ENCODE data around the gene TMEM89.

TMEM89 gene

DNA sequence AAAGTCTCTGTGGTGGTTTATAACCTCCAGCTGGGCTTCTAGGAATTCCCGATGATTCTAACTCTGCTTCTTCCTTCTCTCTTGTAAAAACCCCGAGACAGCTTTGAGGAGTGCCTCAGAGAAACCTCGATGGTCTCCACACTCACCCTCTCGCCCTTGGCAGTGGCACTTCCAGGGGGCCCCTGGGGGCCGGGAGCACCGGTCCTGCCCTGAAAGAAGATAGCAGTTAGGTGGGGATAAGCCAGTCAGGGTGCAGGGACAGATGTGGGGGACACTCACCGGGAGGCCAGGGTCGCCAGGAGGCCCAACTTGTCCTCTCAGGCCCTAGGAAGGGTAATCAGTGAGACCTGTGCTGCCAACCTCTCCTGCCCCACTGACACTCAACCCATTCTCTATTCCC is 36.2 kb downstream of the TMEM89 start:
- no peak for FAIRE-seq

DNA sequence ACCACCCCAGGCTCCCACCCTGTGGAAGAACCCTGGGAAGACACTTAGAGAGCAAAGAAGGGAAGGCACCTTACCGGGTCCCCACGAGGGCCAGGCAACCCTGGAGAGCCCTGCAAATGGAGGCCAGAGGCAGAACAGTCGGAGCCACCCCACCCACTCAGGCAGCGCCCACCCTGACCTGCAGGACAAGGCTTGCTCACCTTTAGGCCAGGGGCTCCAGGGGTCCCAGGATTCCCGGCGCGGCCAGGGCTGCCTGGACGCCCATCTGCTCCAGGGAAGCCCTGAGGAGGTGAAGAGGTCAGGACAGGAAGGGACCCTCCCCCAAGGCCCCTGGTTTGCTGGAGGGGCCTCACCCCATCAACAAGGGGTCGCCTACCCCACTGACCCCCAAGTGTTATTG is 36.7 kb downstream of the TMEM89 start:
- FAIRE-seq = no peak

- no peak for FAIRE-seq
Measured at GRCh38 chr3:48581621-48582481, 39.7 kb downstream of the TMEM89 start.

DNA sequence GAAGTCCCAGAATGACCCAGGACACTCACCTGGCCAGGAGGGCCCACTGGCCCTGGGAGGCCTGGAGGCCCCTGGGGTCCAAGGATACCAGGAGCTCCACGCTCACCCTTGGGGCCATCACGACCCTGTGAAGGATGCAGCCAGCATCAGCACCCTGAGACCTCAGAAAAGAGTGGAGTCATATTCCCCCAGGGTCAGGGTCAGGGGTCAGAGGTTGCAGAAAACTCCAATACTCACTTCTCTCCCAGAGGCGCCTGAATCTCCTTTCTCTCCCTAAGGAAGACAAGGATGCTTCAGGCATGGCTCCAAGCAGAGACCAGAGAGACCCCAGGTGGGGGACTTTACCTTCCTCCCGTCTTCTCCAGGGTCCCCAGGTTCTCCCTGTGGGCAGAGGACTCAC is 44.9 kb downstream of the TMEM89 start:
- FAIRE-seq = no peak

- FAIRE-seq = no peak
Measured at GRCh38 chr3:48575366-48575765, 46.2 kb downstream of the TMEM89 start.

GRCh38 chr3:48573973-48574585 is 47.5 kb downstream of the TMEM89 start:
- no peak for FAIRE-seq

- FAIRE-seq = no peak
Measured at GRCh38 chr3:48572517-48572916, 49.1 kb downstream of the TMEM89 start.

DNA sequence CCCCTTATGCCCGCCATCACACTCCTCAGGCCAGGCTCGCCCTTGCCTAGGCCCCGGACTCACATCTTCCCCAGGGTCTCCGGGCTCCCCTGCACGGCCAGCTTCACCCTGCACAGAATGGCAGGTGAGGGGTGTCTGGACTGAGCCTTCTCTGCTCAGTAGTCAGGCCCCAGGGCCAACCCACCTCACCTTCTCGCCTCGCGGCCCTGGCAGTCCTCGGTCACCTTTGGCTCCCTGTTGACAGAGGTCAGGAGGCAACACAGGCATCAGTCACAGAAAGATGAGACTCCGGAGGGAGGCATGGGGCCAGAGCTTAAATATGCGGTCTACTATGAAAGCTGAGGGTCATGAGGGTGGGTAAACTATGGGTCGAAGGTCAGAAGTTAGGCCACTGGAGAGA is 49.6 kb downstream of the TMEM89 start:
- no peak for FAIRE-seq

Data from A204.1 (cell line).